ENCODE measurements around the gene DHRS12. TPM values are rescaled to one million over a fixed set of nuclear protein-coding genes. Genes with fewer than 3 reads are reported as not detected.

Gene DHRS12
- total RNA-seq, 1 experiment from 2014 or later: 10.2 TPM

GRCh38 chr13:51823863-51824262 is 19.9 kb upstream of the DHRS12 start:
- H3K9me3 Mint-ChIP-seq: no peaks in the 10 kb centered on the region
- POLR2A ChIA-PET: no interaction called here
- H3K27ac Mint-ChIP-seq: no peak overlapping the region
- H3K36me3 Mint-ChIP-seq: no peaks in the 10 kb centered on the region
- H3K4me1 Mint-ChIP-seq: peaks cover 25% of the 10 kb centered on the region
- H3K4me3 Mint-ChIP-seq: no peak overlapping the region
- DNase-seq (ENCODE audit: low spot score): no peak
- CTCF ChIA-PET: interaction anchor here (0.6 to 2.0 kb wide), 2 partner anchors 11 to 21 kb away, joined by 3 to 7 read pairs; partner anchors contain the start of gene TMEM272
- no peak for ATAC-seq
- TF ChIP-seq CBFB (CRISPR knock-in tag; IDR thresholded peaks at IDR 0.05; ENCODE audit: low read depth) (no peak), SP1 (CRISPR knock-in tag; conservative IDR thresholded peaks at IDR 0.05) (no peak), ZMAT4 (CRISPR knock-in tag; IDR thresholded peaks at IDR 0.05) (no peak), ETV6 (CRISPR knock-in tag; IDR thresholded peaks at IDR 0.05) (no peak), ZBTB21 (CRISPR knock-in tag; IDR thresholded peaks at IDR 0.05; ENCODE audit: borderline replicate concordance) (no peak), ARID4B (CRISPR knock-in tag; IDR thresholded peaks at IDR 0.05; ENCODE audit: borderline replicate concordance) (no peak)
- H3K27me3 Mint-ChIP-seq (ENCODE audit: low read depth): peaks cover 14% of the 10 kb centered on the region

GRCh38 chr13:51823359-51823758 is 19.4 kb upstream of the DHRS12 start:
- Mint-ChIP-seq H3K4me3 (no peak overlapping the region), H3K9me3 (no peaks in the 10 kb centered on the region), H3K4me1 (peaks cover 30% of the 10 kb centered on the region), H3K27ac (no peak overlapping the region), H3K27me3 (ENCODE audit: low read depth) (peaks cover 14% of the 10 kb centered on the region), H3K36me3 (no peaks in the 10 kb centered on the region)
- DNase-seq (ENCODE audit: low spot score) (no peak), ATAC-seq (no peak)
- ChIA-PET POLR2A (no interaction called here), CTCF (interaction anchor here (0.6 to 2.0 kb wide), 2 partner anchors 12 to 22 kb away, joined by 3 to 7 read pairs; partner anchors contain the start of gene TMEM272)
- TF ChIP-seq SP1 (CRISPR knock-in tag; conservative IDR thresholded peaks at IDR 0.05) (no peak), FOXP1 (CRISPR knock-in tag; IDR thresholded peaks at IDR 0.05; ENCODE audit: borderline replicate concordance) (no peak), CDX4 (CRISPR knock-in tag; IDR thresholded peaks at IDR 0.05; ENCODE audit: borderline replicate concordance) (no peak), GRHL2 (CRISPR knock-in tag; IDR thresholded peaks at IDR 0.05; ENCODE audit: insufficient replicate concordance, severe bottlenecking) (no peak), NFATC4 (CRISPR knock-in tag; IDR thresholded peaks at IDR 0.05) (no peak), TP53 (CRISPR knock-in tag; IDR thresholded peaks at IDR 0.05) (no peak), ATF1 (CRISPR knock-in tag; IDR thresholded peaks at IDR 0.05) (no peak), NFYB (CRISPR knock-in tag; conservative IDR thresholded peaks at IDR 0.05; ENCODE audit: low read depth) (no peak), E2F4 (CRISPR knock-in tag; IDR thresholded peaks at IDR 0.05; ENCODE audit: borderline replicate concordance, low read depth) (no peak), KAT7 (CRISPR knock-in tag; IDR thresholded peaks at IDR 0.05; ENCODE audit: borderline replicate concordance) (no peak), ZNF532 (CRISPR knock-in tag; IDR thresholded peaks at IDR 0.05; ENCODE audit: borderline replicate concordance) (no peak), SMAD4 (CRISPR knock-in tag; IDR thresholded peaks at IDR 0.05) (no peak), CTCF (IDR thresholded peaks at IDR 0.05) (no peak)

Measured in WTC11 (cell line).